ENCODE results near the gene MSI2. TPM values are rescaled to one million over a fixed set of nuclear protein-coding genes. Genes with fewer than 3 reads are reported as not detected.

Gene MSI2
- total and polyA plus RNA-seq, 9 of the 15 experiments (the other 6 are each of a cell fraction or from before 2014, with no cell fraction given): 4.6 to 61.8 (median 42.4) TPM

- no peak for TF ChIP-seq ATF4 (CRISPR knock-in tag; IDR thresholded peaks at IDR 0.05)
These were observed 327.8 kb downstream of the MSI2 start (continued) for GRCh38 chr17:57584050-57584551.

- no peaks in the 10 kb centered on the region for H3K9me3 ChIP-seq (replicated peaks; ENCODE audit: control insufficient read depth, insufficient read depth, low read depth, low read length)
- H3K4me2 ChIP-seq (ENCODE audit: insufficient read depth, low read length): no peak overlapping the region
- no peaks in the 10 kb centered on the region for H3K4me1 ChIP-seq (replicated peaks in 1 of 2; ENCODE audit: control insufficient read depth in 2 of 2, insufficient read depth in 2 of 2, low read length in 2 of 2)
- no peaks in the 10 kb centered on the region for H4K20me1 ChIP-seq (replicated peaks; ENCODE audit: control insufficient read depth, insufficient read depth, low read length)
- in situ Hi-C loops (cut with MboI) (no loop called here), intact Hi-C loops (cut with micrococcal nuclease) (no loop called here)
- H3K27me3 ChIP-seq (ENCODE audit: control insufficient read depth in 2 of 2, insufficient read depth in 2 of 2, low read length in 2 of 2): no peaks in the 10 kb centered on the region
- H3K4me3 ChIP-seq: no peak overlapping the region
- no peaks in the 10 kb centered on the region for H3K9me1 ChIP-seq (ENCODE audit: control insufficient read depth, insufficient read depth, low read length)
- no peaks in the 10 kb centered on the region for H3K36me3 ChIP-seq (ENCODE audit: control insufficient read depth, insufficient read depth, low read length)
- CTCF ChIA-PET (ENCODE audit: low intra/inter-chr PET ratio): no interaction called here
- DNase-seq (ENCODE audit: extremely low read depth in 1 of 4, low spot score in 3 of 4) (no peak), FAIRE-seq (no peak), ATAC-seq (no peak)
- no peak overlapping the region for H3K27ac ChIP-seq (ENCODE audit: extremely low read depth, low read depth, low read length)
- 83% methylated on average over 22 of the region's 22 CpGs for WGBS (ENCODE audit: insufficient coverage, low coverage, missing lambda C conversion rate)
- BruUV-seq (replicated peaks): no TSS peak
- POLR2A ChIA-PET: interaction anchor here (0.7 to 1.2 kb wide), 2 partner anchors 14 to 16 kb away, joined by 3 read pairs; no protein-coding TSS in a partner anchor
- no peaks in the 10 kb centered on the region for H3K79me2 ChIP-seq (ENCODE audit: control insufficient read depth, insufficient read depth, low read length)
- TF ChIP-seq CREBBP (IDR thresholded peaks at IDR 0.05; ENCODE audit: low read depth, low read length): no peak
- no peak for TF ChIP-seq ZNF780A (CRISPR knock-in tag; IDR thresholded peaks at IDR 0.05)
- no peak for TF ChIP-seq HDGF (IDR thresholded peaks at IDR 0.05)
- 0 out of 4 replicates have a peak overlapping the region, but pooled peaks of 1 of the 2 experiments have one; percentile 37 for H3K9ac ChIP-seq (ENCODE audit: insufficient read depth in 1 of 2, low read depth in 2 of 2, low read length in 2 of 2)
- H2AFZ ChIP-seq (ENCODE audit: low read depth, low read length): no peak overlapping the region
These were observed 329.2 kb downstream of the MSI2 start for GRCh38 chr17:57585341-57586195.

Measured in K562 (cell line).